Trophoblast cell (in vitro differentiated cells and primary cell): ENCODE data around the gene DPRX.
"Not testable (repeated sequence)": the region's sequence is repeated elsewhere in the genome, so short reads cannot be mapped to it uniquely, and the experiment has no call there.

ENCODE experiments used
- DNase-seq, 2 donors: peaks; one replicate each; pipeline ENCODE4 v3.0.0-alpha.2; 2016
- H2AFZ ChIP-seq: 2 replicates; pipeline ENCODE4 v1.6.1; 2013; ENCODE audit warnings: low read length, moderate library complexity, mild to moderate bottlenecking; ENCODE audit not compliant: insufficient read depth, poor library complexity
- H2AK5ac ChIP-seq: 2 replicates; pipeline ENCODE4 v1.6.1; 2013; ENCODE audit warnings: mild to moderate bottlenecking, low read length
- H2BK120ac ChIP-seq: 2 replicates; pipeline ENCODE4 v1.6.1; 2013; ENCODE audit warnings: low read length, mild to moderate bottlenecking, moderate library complexity; ENCODE audit not compliant: insufficient read depth, poor library complexity
- H2BK12ac ChIP-seq: 2 replicates; pipeline ENCODE4 v1.6.1; 2013; ENCODE audit warnings: mild to moderate bottlenecking, low read length, moderate library complexity
- H2BK5ac ChIP-seq: 2 replicates; pipeline ENCODE4 v1.6.1; 2013; ENCODE audit warnings: low read length, low read depth, moderate library complexity, mild to moderate bottlenecking; ENCODE audit not compliant: poor library complexity
- H3K14ac ChIP-seq: 2 replicates; pipeline ENCODE4 v1.6.1; 2013; ENCODE audit warnings: mild to moderate bottlenecking, low read length
- H3K18ac ChIP-seq: 2 replicates; pipeline ENCODE4 v1.6.1; 2013; ENCODE audit warnings: mild to moderate bottlenecking, low read length
- H3K23ac ChIP-seq: 2 replicates; pipeline ENCODE4 v1.6.1; 2013; ENCODE audit warnings: low read length
- H3K27ac ChIP-seq: 2 replicates; pipeline ENCODE4 v1.5.1; 2013; ENCODE audit warnings: low read depth, mild to moderate bottlenecking, inconsistent platforms, low read length, moderate library complexity
- H3K27me3 ChIP-seq: 2 replicates; pipeline ENCODE4 v1.6.1; 2013; ENCODE audit warnings: inconsistent platforms, mild to moderate bottlenecking, low read length, moderate library complexity; ENCODE audit not compliant: insufficient read depth
- H3K36me3 ChIP-seq, 2 experiments: 1 replicate in 1 of 2; 2 replicates in 1 of 2; pipeline ENCODE4 v1.6.1; 2013; ENCODE audit warnings: low read length in 2 of 2, mild to moderate bottlenecking in 2 of 2, moderate library complexity in 1 of 2; ENCODE audit not compliant: insufficient read depth in 2 of 2, control insufficient read depth in 1 of 2
- H3K4ac ChIP-seq: 2 replicates; pipeline ENCODE4 v1.6.1; 2013; ENCODE audit warnings: low read depth, mild to moderate bottlenecking, low read length, moderate library complexity
- H3K4me1 ChIP-seq, 2 experiments: 1 replicate in 1 of 2; 2 replicates in 1 of 2; pipeline ENCODE4 v1.6.1; 2013; ENCODE audit warnings: low read length in 2 of 2, mild to moderate bottlenecking in 2 of 2, moderate library complexity in 1 of 2; ENCODE audit not compliant: insufficient read depth in 2 of 2, control insufficient read depth in 1 of 2
- H3K4me2 ChIP-seq: 2 replicates; pipeline ENCODE4 v1.6.1; 2013; ENCODE audit warnings: inconsistent platforms, mild to moderate bottlenecking, low read length, moderate library complexity
- H3K4me3 ChIP-seq: 2 replicates; pipeline ENCODE4 v1.5.1; 2013; ENCODE audit warnings: mild to moderate bottlenecking, low read depth, low read length, inconsistent platforms
- H3K79me1 ChIP-seq: one replicate; pipeline ENCODE4 v1.6.1; 2013; ENCODE audit warnings: low read length
- H3K79me2 ChIP-seq: 2 replicates; pipeline ENCODE4 v1.6.1; 2013; ENCODE audit warnings: low read length, mild to moderate bottlenecking; ENCODE audit not compliant: control insufficient read depth, insufficient read depth, poor library complexity
- H3K9ac ChIP-seq: 2 replicates; pipeline ENCODE4 v1.6.1; 2013; ENCODE audit warnings: mild to moderate bottlenecking, low read length
- H3K9me3 ChIP-seq: 2 replicates; pipeline ENCODE4 v1.6.1; 2013; ENCODE audit warnings: low read depth, mild to moderate bottlenecking, control low read depth, inconsistent platforms, low read length; ENCODE audit not compliant: insufficient read depth
- H4K12ac ChIP-seq: 2 replicates; pipeline ENCODE4 v1.6.1; 2013; ENCODE audit warnings: low read depth, mild to moderate bottlenecking, low read length, moderate library complexity
- H4K8ac ChIP-seq: 2 replicates; pipeline ENCODE4 v1.6.1; 2013; ENCODE audit warnings: low read depth, mild to moderate bottlenecking, low read length, moderate library complexity
- H4K91ac ChIP-seq: one replicate; pipeline ENCODE4 v1.6.1; 2013; ENCODE audit warnings: low read depth, mild to moderate bottlenecking, low read length, moderate library complexity
- WGBS: extraction: QIAGEN DNeasy Blood & Tissue Kit; methylation state at CpG from one replicate; pipeline ENCODE4 v1.1.7; 2013; ENCODE audit warnings: missing lambda C conversion rate; ENCODE audit not compliant: insufficient read length, insufficient coverage; ENCODE audit errors: extremely low coverage; 5-methylcytosine and 5-hydroxymethylcytosine counted together

DPRX gene

DNA sequence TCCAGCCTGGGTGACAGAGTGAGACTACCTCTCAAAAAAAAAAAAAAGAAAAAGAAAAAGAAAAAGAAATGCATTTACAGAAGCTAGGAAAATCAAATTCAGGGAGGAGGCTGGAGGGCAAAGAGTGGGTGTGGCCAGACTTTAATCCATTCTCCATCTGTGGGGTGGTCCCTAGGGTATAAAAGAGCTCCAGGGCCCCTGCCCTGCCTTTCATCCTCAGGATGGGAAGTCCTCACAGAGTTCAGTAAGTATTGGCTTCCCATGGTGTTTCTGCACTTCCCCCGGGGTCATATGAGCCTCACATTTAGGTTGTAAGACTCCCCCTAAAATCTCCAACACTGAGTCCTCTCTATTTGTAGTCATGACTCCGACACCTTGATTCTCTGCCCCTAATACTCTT, 33.0 kb downstream of the DPRX start:
- Histone ChIP-seq H3K79me1 (peaks cover 14% of the 10 kb centered on the region), H3K23ac (no peak overlapping the region), H3K79me2 (no peaks in the 10 kb centered on the region), H2BK12ac (peak overlapping the region; percentile 24), H2AK5ac (no peak overlapping the region), H3K9me3 (no peaks in the 10 kb centered on the region), H3K36me3 (no peaks in the 10 kb centered on the region), H3K9ac (no peak overlapping the region), H2BK5ac (no peak overlapping the region), H2AFZ (no peak overlapping the region), H3K4me3 (no peak overlapping the region), H4K91ac (peak overlapping the region; percentile 67), H4K8ac (no peak overlapping the region), H3K14ac (no peak overlapping the region), H2BK120ac (no peak overlapping the region), H3K4me1 (peaks cover 3 to 8% of the 10 kb centered on the region in 2 experiments), H3K4me2 (no peak overlapping the region), H3K4ac (no peak overlapping the region), H3K27me3 (no peaks in the 10 kb centered on the region), H3K27ac (no peak overlapping the region), H3K18ac (no peak overlapping the region), H4K12ac (no peak overlapping the region)
- WGBS = no CpG with 5 or more reads among the region's 2 CpGs
- no peak for DNase-seq

DNA sequence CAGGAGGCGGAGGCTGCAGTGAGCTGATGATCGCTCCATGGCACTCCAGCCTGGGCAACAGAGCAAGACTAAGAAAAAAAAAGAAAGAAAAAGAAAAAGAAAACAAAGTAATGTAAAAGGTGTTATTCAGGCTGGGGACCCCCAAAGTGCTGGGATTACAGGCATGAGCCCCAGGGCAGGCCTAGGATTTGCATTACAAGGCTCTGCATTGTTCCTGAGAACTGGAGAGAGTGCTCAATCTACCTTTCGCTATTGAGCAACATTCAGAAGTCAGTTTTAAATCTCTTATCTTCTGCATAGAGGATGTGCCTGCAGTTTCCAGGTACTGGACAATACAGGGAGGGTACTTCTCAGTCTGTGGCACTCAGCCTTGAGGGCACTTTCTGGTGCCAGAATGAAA, 34.5 kb downstream of the DPRX start:
- H3K4me1 ChIP-seq, H2AFZ ChIP-seq, H4K8ac ChIP-seq, H3K27ac ChIP-seq, H3K9me3 ChIP-seq, H3K36me3 ChIP-seq, H3K27me3 ChIP-seq, H4K12ac ChIP-seq, H3K79me2 ChIP-seq, H3K18ac ChIP-seq, H3K4me3 ChIP-seq, DNase-seq, H3K23ac ChIP-seq, H4K91ac ChIP-seq, H2BK5ac ChIP-seq, H3K14ac ChIP-seq, H2AK5ac ChIP-seq, H2BK120ac ChIP-seq, H2BK12ac ChIP-seq, H3K9ac ChIP-seq, H3K4ac ChIP-seq, H3K4me2 ChIP-seq, H3K79me1 ChIP-seq: not testable (repeated sequence)
- no CpG with 5 or more reads among the region's 3 CpGs for WGBS

DNA sequence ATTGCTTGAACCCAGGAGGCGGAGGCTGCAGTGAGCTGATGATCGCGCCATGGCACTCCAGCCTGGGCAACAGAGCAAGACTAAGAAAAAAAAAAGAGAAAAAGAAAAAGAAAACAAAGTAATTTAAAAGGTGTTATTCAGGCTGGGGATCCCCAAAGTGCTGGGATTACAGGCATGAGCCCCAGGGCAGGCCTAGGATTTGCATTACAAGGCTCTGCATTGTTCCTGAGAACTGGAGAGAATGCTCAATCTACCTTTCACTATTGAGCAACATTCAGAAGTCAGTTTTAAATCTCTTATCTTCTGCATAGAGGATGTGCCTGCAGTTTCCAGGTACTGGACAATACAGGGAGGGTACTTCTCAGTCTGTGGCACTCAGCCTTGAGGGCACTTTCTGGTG, 37.0 kb downstream of the DPRX start:
- not testable (repeated sequence) for H3K4me2 ChIP-seq, H2BK120ac ChIP-seq, H3K14ac ChIP-seq, H3K79me2 ChIP-seq, H3K4ac ChIP-seq, H3K9ac ChIP-seq, H3K27me3 ChIP-seq, H2BK12ac ChIP-seq, H2BK5ac ChIP-seq, H4K8ac ChIP-seq, H3K18ac ChIP-seq, DNase-seq, H3K23ac ChIP-seq, H4K12ac ChIP-seq, H4K91ac ChIP-seq, H2AFZ ChIP-seq, H3K4me3 ChIP-seq, H3K36me3 ChIP-seq, H3K9me3 ChIP-seq, H3K27ac ChIP-seq, H3K79me1 ChIP-seq, H3K4me1 ChIP-seq, H2AK5ac ChIP-seq
- WGBS = no CpG with 5 or more reads among the region's 3 CpGs

DNA sequence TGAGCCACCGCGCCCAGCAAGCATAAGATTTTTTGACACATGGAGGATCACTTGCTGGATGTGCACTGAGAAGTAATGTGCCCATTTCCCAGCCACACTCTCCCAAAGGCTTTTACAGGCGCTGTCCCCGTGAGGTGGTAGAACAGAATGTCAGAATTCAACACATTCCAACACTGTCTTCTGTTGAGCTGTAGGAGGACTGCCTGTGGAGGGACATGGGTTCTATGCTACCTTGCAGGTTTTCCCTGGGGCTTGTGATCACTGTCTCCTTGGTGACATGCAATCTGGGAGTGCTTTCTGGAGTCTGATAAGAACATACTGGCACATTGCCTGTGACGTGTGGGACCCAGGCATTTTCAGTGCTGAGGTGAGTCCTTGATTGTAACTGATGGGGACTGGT, 38.5 kb downstream of the DPRX start:
- Histone ChIP-seq H3K79me1 (no peaks in the 10 kb centered on the region), H3K36me3 (no peaks in the 10 kb centered on the region), H2BK12ac (no peak overlapping the region), H2AK5ac (no peak overlapping the region), H3K27me3 (no peaks in the 10 kb centered on the region), H4K8ac (no peak overlapping the region), H4K91ac (peak overlapping the region; percentile 40), H3K4me2 (no peak overlapping the region), H3K14ac (no peak overlapping the region), H3K79me2 (no peaks in the 10 kb centered on the region), H3K4ac (no peak overlapping the region), H2BK120ac (peak overlapping the region; percentile 30), H2BK5ac (no peak overlapping the region), H3K9me3 (no peaks in the 10 kb centered on the region), H3K27ac (no peak overlapping the region), H4K12ac (no peak overlapping the region), H2AFZ (no peak overlapping the region), H3K23ac (no peak overlapping the region), H3K18ac (no peak overlapping the region), H3K4me1 (peaks cover 4 to 8% of the 10 kb centered on the region in 2 experiments), H3K4me3 (no peak overlapping the region), H3K9ac (no peak overlapping the region)
- DNase-seq = peak; percentile 96 to 98
- WGBS = no CpG with 5 or more reads among the region's 5 CpGs
